Prostate gland (tissue), 2 donors: ENCODE results near the gene ITPR1. TPM values are rescaled to one million over a fixed set of nuclear protein-coding genes. Genes with fewer than 3 reads are reported as not detected.

Experiments
- DNase-seq: peaks from one replicate; pipeline ENCODE4 v3.0.0-alpha.2; 2019; ENCODE audit warnings: low spot score
- H3K27ac ChIP-seq, 2 donors: fragments of 200-600 bp; sonication (generic); 2 replicates each; pipeline ENCODE4 v1.5.1; 2017 to 2019
- H3K27me3 ChIP-seq: fragments of 200-600 bp; sonication (generic); replicated peaks from 2 replicates; pipeline ENCODE4 v1.5.1; 2019; ENCODE audit not compliant: insufficient read depth
- H3K36me3 ChIP-seq, 2 donors: fragments of 200-600 bp; sonication (generic); 1 replicate in 1 of 2; 2 replicates in 1 of 2; pipeline versions ENCODE4 v1.5.1 to v1.8.1; 2017 to 2019
- H3K4me1 ChIP-seq: fragments of 200-600 bp; sonication (generic); replicated peaks from 2 replicates; pipeline ENCODE4 v1.5.1; 2019
- H3K4me3 ChIP-seq, 2 donors: fragments of 200-600 bp; sonication (generic); 2 replicates each; pipeline ENCODE4 v1.5.1; 2017 to 2019
- H3K9me3 ChIP-seq: fragments of 200-600 bp; sonication (generic); 2 replicates; pipeline ENCODE4 v1.5.1; 2017
- POLR2A ChIP-seq: fragments of 450-650 bp; IDR thresholded peaks from one replicate; pipeline ENCODE4 v1.6.1; 2016; ENCODE audit warnings: antibody characterized with exemption, mild to moderate bottlenecking
- POLR2AphosphoS5 ChIP-seq: sonication (generic); formaldehyde crosslinking; IDR thresholded peaks from one replicate; pipeline ENCODE4 v1.6.1; 2017; ENCODE audit warnings: antibody characterized with exemption
- WGBS: methylation state at CpG from one replicate; pipeline ENCODE4 v1.1.5; 2018; 5-methylcytosine and 5-hydroxymethylcytosine counted together
- intact Hi-C: fragments of 100-400 bp; cut with DNase I; formaldehyde crosslinking; loops from one replicate; pipeline ENCODE4 v1.14.2; 2022
- total RNA-seq, 2 donors: library from RNA; depleted of rRNA; stranded (reverse); fragments of >200 nt; gene quantifications; one replicate each; pipeline ENCODE4 v1.1.0, GENCODE V29; 2016
- TF ChIP-seq, protein P1 (sequence below), 4 experiments: fragments of 200-600 bp in 2 of 4; fragments of 450-650 bp in 2 of 4; sonication (generic) in 2 of 4; IDR thresholded peaks; 1 replicate in 3 of 4; 2 replicates in 1 of 4; pipeline ENCODE4 v1.5.1; 2016 to 2019; ENCODE audit warnings: antibody characterized with exemption in 4 of 4, mild to moderate bottlenecking in 2 of 4, moderate library complexity in 2 of 4

The ITPR1 gene
- total RNA-seq, 2 donors from 2014 or later: 80.0 to 126 TPM

DNA sequence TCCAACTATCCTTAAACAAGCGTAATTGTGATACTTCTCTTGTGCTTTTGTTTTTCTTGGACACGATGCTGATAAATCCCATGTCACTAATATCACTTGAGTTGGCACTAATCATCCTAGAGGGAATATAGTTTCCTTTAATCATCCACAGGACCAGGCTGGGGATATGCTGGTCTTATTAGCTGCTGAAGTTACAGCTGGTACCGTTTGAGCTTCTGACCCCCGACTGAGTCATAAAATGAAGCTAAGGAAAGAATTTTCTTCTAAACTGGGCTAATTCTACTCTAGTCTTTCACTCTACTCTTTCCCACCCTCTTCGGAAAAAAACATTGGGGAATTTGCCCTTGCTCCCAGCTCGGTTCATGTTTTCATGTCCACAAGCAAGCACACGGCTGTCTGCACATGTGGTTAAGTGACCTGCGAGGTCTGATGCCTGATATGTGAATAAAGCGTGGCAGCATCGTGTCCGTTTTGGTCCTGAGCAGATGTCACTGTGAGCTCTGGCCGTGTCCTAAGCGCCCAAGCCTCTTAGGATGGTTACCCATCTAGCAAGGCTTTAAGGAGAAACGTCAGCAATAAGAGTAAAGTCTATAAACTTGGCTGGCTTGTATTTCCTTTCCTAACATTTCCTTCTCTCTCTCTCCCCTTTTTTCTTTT, 223.7 kb downstream of the ITPR1 start:
- intact Hi-C loops: no loop called here
- peak overlapping the region; percentile 23 to 28 for H3K27ac ChIP-seq
- WGBS: 62% methylated on average over 14 of the region's 14 CpGs
- no peaks in the 10 kb centered on the region for H3K36me3 ChIP-seq
- DNase-seq: no peak
- H3K4me1 ChIP-seq: peaks cover 8% of the 10 kb centered on the region
- H3K9me3 ChIP-seq: no peaks in the 10 kb centered on the region
- H3K27me3 ChIP-seq: no peaks in the 10 kb centered on the region
- no peak overlapping the region for H3K4me3 ChIP-seq
- TF ChIP-seq POLR2AphosphoS5 (no peak), POLR2A (no peak)
- TF ChIP-seq, protein P1, sequence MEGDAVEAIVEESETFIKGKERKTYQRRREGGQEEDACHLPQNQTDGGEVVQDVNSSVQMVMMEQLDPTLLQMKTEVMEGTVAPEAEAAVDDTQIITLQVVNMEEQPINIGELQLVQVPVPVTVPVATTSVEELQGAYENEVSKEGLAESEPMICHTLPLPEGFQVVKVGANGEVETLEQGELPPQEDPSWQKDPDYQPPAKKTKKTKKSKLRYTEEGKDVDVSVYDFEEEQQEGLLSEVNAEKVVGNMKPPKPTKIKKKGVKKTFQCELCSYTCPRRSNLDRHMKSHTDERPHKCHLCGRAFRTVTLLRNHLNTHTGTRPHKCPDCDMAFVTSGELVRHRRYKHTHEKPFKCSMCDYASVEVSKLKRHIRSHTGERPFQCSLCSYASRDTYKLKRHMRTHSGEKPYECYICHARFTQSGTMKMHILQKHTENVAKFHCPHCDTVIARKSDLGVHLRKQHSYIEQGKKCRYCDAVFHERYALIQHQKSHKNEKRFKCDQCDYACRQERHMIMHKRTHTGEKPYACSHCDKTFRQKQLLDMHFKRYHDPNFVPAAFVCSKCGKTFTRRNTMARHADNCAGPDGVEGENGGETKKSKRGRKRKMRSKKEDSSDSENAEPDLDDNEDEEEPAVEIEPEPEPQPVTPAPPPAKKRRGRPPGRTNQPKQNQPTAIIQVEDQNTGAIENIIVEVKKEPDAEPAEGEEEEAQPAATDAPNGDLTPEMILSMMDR (IDR thresholded peaks at IDR 0.05): no peak

DNA sequence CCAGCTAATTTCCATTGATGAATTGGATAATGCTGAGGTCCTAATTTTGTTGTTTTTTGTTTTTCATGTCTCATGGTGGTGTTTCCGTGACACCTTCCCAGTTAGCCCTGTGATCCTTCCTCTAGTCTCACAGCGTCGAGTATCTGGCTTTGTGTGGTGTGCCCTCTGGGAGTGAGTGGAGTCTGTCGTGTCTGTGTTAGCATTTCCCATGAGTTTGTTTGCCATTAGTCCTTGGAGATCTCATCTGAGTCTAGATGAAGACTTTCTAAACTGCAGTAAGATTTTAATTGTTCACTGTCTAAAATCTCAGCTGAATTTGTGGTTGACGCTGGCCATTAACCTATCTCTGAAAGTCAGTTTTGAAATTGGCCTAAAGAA, 224.2 kb downstream of the ITPR1 start:
- Histone ChIP-seq H3K4me3 (no peak overlapping the region), H3K27ac (peak overlapping the region; percentile 23 to 28)

DNA sequence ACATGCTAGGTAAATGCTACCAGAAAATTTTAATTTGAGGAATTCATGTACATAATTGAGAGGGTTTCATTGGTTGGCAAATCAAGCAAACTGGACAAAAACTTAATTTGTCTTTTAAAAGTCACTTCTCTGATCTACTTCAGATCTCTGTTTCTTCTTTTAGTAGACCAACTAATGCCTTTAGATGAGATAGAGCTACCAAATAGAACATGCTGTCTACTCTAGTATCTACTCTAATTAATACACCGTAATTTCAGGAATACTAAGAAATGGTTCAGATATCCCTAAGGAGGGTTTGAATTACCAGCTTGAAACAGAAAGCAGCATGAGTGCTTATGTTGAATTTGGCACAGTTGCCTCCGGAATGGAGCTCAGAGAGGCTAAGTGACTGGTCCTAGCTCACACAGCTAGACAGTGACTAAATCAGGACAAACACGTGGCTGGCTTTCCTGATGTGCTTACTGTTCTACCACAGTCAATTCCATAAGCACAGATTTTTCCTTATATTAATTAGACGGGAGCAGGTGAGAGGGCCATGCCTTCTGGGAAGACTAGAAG, 225.1 kb downstream of the ITPR1 start:
- Histone ChIP-seq H3K27ac (peak overlapping the region; percentile 59), H3K4me3 (no peak overlapping the region), H3K9me3 (no peaks in the 10 kb centered on the region), H3K4me1 (peaks cover 8% of the 10 kb centered on the region), H3K36me3 (no peaks in the 10 kb centered on the region), H3K27me3 (no peaks in the 10 kb centered on the region)
- intact Hi-C loops: loop anchor here (2.0 kb wide), 1 partner anchor 109 kb away; no protein-coding TSS in a partner anchor
- TF ChIP-seq POLR2AphosphoS5 (no peak), POLR2A (no peak)
- TF ChIP-seq, protein P1 (IDR thresholded peaks at IDR 0.05): no peak
- 72% methylated on average over 4 of the region's 4 CpGs for WGBS
- no peak for DNase-seq

More for the DNA sequence above, 224.2 kb downstream of the ITPR1 start:
- no peak for DNase-seq
- peaks cover 8% of the 10 kb centered on the region for H3K4me1 ChIP-seq
- H3K27me3 ChIP-seq: no peaks in the 10 kb centered on the region
- no peaks in the 10 kb centered on the region for H3K9me3 ChIP-seq
- no peaks in the 10 kb centered on the region for H3K36me3 ChIP-seq
- intact Hi-C loops: no loop called here
- no peak for TF ChIP-seq POLR2AphosphoS5
- TF ChIP-seq, protein P1 (IDR thresholded peaks at IDR 0.05): no peak
- TF ChIP-seq POLR2A: no peak
- WGBS: 73% methylated on average over 5 of the region's 5 CpGs

DNA sequence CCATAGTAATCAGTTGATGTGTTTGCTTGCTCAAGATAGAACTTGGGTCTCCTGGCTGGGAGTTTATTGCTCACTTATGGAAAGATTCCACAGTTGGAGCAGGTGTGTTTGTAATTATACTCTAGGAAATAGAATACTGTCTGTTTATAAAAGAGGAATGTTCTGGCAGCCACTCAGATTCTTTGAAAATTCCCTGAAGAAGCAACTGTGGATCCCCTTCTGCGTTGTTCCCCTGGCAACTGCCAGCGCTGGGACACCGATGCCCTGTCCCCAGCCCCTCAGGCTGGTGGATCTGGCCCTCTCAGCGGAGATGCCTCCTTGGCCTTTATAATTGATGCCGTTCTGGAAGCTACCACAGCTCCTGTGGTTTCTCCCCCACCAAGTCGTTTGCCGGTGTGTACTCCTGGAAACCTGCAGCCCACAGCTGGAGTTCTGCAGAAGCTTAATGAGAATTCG, 225.9 kb downstream of the ITPR1 start:
- DNase-seq: no peak
- Histone ChIP-seq H3K4me3 (no peak overlapping the region), H3K27ac (peak overlapping the region; percentile 59), H3K9me3 (no peaks in the 10 kb centered on the region), H3K4me1 (peaks cover 8% of the 10 kb centered on the region), H3K36me3 (no peaks in the 10 kb centered on the region), H3K27me3 (no peaks in the 10 kb centered on the region)
- TF ChIP-seq POLR2AphosphoS5 (no peak), POLR2A (no peak)
- TF ChIP-seq, protein P1 (IDR thresholded peaks at IDR 0.05): no peak
- intact Hi-C loops: loop anchor here (2.0 kb wide), 1 partner anchor 108 kb away; no protein-coding TSS in a partner anchor
- 19% methylated on average over 8 of the region's 8 CpGs for WGBS
